ENCODE results near the gene GDPD3.
"Not testable (repeated sequence)": the region's sequence is repeated elsewhere in the genome, so short reads cannot be mapped to it uniquely, and the experiment has no call there.

GDPD3 gene, protein sequence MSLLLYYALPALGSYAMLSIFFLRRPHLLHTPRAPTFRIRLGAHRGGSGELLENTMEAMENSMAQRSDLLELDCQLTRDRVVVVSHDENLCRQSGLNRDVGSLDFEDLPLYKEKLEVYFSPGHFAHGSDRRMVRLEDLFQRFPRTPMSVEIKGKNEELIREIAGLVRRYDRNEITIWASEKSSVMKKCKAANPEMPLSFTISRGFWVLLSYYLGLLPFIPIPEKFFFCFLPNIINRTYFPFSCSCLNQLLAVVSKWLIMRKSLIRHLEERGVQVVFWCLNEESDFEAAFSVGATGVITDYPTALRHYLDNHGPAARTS

DNA sequence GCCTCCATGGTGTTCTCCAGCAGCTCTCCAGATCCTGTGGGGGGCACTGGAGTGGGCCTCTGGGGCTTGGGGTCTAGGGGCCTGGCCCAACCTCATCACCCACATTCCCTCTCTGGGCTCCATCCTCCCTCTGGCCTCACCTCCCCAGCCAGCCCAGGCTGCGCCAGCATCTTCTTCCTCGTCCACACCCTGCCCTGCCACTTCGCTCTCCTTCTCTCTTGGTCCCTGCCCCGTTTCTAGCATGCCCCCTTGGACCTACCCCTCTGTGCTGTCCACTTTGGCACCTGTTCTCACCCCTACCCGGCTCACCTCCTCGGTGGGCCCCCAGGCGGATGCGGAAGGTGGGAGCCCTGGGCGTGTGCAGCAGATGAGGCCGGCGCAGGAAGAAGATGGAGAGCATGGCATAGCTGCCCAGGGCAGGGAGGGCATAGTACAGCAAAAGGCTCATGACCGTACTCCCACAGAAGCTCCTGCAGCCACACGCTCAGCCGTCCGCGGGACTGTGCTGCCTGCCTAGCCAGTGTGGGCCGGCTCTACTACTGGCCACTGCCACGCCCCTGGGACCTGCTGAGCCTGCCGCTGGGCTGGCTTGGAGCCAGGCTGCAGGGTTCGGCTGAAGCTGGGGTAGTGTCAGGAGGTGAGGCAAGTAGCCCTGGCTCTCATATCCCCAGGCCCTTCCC, at the start of gene GDPD3:
Gene GDPD3, minus strand, starts transcription at position 507 of the 680 bp plus-strand sequence. Its CDS starts 59 bp downstream, at position 448.
- no peak for DNase-seq (ENCODE audit: low read depth)

DNA sequence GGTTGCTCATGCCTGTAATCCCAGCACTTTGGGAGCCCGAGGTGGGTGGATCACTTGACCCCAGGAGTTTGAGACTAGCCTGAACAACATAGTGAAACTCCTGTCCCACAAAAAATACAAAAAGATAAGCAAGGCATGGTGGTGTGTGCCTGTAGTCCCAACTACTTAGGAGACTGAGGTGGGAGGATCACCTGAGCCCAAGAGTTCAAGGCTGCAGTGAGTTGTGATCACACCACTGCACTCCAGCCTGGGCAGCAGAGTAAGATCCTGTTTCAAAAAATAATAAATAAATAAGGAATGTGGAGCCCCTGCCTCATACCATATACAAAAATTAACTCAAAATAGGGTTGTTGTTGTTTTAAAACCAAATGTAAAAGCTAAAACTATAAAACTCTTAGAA, 43.9 kb upstream of the GDPD3 start:
- DNase-seq (ENCODE audit: low read depth): no peak

GRCh38 chr16:30155188-30155587, 41.9 kb upstream of the GDPD3 start:
- no peak for DNase-seq (ENCODE audit: low read depth)

- no peak for DNase-seq (ENCODE audit: low read depth)
Observed at GRCh38 chr16:30152517-30152916, 39.2 kb upstream of the GDPD3 start.

GRCh38 chr16:30151091-30151490, 37.8 kb upstream of the GDPD3 start:
- no peak for DNase-seq (ENCODE audit: low read depth)

GRCh38 chr16:30149250-30149930, 36.1 kb upstream of the GDPD3 start:
- DNase-seq (ENCODE audit: low read depth): no peak

DNA sequence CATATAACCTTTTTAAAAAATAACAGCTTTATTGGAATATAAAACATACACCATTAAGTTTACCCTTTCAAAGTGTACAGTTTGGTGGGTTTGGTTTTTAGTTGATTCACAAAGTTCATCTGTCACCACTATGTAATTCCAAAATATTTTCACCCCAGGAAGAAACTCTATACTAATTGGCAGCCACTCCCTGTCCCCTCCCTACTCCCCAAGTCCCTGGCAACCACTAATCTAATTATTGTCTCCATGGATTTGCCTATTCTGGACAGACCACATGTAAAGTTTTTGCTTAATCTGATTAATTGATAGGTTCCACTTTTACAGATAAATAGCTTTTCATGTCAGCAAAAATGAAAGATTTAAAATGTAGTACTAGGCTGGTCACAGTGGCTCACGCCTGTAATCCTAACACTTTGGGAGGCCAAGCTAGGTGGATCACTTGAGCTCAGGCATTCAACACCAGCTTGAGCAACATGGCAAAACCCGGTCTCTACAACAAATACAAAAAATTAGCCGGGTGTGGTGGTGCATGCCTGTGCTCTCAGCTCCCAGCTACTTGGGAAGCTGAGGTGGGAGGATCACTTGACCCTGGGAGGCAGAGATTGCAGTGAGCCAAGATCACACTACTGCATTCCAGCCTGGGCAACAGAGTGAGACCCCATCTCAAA, 34.6 kb upstream of the GDPD3 start:
- DNase-seq (ENCODE audit: low read depth): no peak

DNA sequence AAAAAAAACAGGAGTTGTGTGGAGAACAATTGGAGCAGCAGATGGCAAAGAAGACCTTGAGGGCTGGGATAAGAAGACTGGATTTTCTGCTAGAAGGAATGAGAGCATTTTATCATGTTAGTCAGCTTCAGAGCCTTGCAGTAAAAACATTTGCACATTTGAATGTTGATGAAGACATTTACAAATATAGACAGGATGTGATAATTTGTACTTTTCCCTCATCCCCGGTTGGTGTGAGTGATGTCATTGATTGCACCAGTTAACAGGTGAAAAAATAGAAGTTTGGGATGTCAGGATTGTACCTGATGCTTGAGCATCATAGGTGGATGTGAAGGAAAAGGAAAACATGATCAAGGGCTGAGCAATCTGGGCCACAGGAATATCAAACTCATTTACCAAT, 32.3 kb upstream of the GDPD3 start:
- no peak for DNase-seq (ENCODE audit: low read depth)

DNA sequence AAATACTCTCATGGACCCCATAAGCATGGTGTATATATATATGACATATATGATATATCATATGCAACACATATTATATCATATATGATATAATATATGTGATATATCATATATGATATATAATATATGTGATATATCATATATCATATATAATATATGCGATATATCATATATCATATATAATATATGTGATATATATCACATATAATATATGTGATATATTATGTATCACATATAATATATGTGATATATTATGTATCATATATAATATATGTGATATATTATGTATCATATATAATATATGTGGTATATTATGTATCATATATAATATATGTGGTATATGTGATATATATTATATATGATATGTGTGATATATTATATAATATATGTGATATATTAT, 31.6 kb upstream of the GDPD3 start:
- DNase-seq (ENCODE audit: low read depth): no peak

- no peak for DNase-seq (ENCODE audit: low read depth)
Observed at GRCh38 chr16:30144017-30144416, 30.7 kb upstream of the GDPD3 start.

DNA sequence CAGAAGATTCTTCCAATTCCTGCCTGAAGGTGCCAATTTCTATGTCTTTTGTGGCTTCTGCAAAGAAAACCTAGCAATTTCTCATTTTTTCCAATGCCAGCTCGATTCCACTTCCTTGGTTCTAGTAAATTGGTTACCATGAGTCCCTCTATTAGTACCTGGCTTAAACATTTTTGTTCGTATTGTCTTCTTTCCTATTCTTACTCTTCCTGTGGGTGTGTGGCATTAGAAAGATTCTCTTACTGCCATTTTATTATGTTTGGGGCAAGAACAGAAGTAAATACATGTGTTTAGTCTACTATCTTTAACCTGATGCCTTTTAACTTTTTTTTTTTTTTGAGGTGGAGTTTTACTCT, 30.0 kb upstream of the GDPD3 start:
- DNase-seq (ENCODE audit: low read depth): no peak

GRCh38 chr16:30142672-30143346, 29.5 kb upstream of the GDPD3 start:
- no peak for DNase-seq (ENCODE audit: low read depth)

DNA sequence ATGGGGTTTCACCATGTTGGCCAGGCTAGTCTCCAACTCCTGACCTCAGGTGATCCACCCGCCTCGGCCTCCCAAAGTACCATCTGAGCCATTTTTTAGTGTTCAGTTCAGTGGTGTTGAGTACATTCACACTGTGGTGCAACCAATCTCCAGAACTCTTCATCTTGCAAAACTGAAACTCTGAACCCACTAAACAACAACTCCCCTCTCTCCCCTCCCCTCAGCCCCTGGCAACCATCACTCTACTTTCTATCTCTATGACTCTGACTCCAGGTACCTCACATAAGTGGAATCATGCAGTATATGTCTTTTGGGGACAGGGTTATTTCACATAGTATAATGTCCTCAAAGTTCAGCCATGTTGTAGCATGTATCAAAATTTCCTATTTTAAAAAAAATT, 28.4 kb upstream of the GDPD3 start:
- DNase-seq (ENCODE audit: low read depth): no peak

- DNase-seq (ENCODE audit: low read depth): no peak
Observed at GRCh38 chr16:30139583-30140481, 26.5 kb upstream of the GDPD3 start.

DNA sequence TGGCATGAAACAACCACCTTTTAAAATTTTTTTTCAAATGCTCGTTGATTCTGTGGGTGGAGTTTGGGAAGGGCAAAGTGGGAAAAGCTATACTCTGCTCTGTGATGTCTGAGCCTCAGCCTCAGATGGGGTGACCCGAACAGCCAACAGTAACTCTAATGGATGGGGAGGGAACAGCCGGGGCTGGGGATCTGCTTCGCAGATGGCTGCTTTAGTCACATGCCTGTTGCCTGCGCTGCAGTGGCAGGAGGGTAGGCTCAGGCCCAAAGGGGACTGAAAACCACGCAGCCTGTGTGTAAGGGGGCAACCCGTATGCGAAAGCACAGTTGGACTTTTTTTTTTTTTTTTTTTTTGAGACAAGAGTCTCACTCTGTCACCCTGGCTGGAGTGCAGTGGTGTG, 24.6 kb upstream of the GDPD3 start:
- no peak for DNase-seq (ENCODE audit: low read depth)

GRCh38 chr16:30136971-30137605, 23.8 kb upstream of the GDPD3 start:
- DNase-seq (ENCODE audit: low read depth): no peak

DNA sequence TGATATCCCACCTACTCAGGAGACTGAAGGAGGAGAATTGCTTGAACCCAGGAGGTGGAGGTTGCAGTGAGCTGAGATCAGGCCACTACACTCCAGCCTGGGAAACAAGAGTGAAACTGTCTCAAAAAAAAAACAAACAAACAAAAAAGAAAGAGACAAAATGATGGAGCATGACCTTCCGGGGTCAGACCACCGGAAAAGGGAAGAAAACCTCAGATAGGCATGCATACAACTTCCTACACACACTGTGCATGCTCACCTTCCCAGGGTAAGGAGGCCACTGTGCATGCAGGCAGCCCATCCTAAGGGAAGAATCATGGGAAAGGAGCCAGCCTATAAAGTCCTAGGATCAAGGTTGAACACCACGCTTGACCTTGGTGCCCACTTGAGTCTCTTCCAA, 19.3 kb upstream of the GDPD3 start:
- no peak for DNase-seq (ENCODE audit: low read depth)

- no peak for DNase-seq (ENCODE audit: low read depth)
Observed at GRCh38 chr16:30131869-30132475, 18.6 kb upstream of the GDPD3 start.

DNA sequence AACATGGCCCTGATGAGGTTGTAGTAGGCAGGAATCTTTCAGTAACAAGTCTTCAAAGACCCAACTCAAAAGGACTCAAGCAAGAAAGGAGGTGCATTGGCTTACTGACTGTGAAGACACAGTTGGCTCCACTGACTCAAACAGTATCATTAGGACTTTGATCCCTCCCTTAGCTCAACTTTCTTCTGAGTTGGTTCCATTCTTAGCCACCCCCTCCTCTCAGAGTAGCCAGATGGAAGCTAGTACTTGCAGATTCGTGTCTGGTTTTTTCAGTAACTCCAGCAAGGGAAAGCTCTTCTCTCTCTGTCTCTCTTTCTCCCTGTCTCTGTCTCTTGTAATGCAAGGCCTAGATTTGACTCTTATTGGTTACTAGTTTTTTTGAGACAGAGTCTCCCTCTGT, 14.7 kb upstream of the GDPD3 start:
- no peak for DNase-seq (ENCODE audit: low read depth)

- not testable (repeated sequence) for DNase-seq (ENCODE audit: low read depth)
Observed at GRCh38 chr16:30125690-30126089, 12.4 kb upstream of the GDPD3 start.

Measured in stimulated activated CD8-positive, alpha-beta memory T cell treated with anti-CD3 and anti-CD28 coated beads, Interleukin-7, amount 100 ng/mL, for 24 hours (primary cell).